Trophoblast cell (in vitro differentiated cells and primary cell): ENCODE results near the gene TENM3.

ENCODE experiments used
- DNase-seq, 2 donors: peaks; one replicate each; pipeline ENCODE4 v3.0.0-alpha.2; 2016
- H2AFZ ChIP-seq: 2 replicates; pipeline ENCODE4 v1.6.1; 2013; ENCODE audit warnings: low read length, moderate library complexity, mild to moderate bottlenecking; ENCODE audit not compliant: insufficient read depth, poor library complexity
- H2AK5ac ChIP-seq: 2 replicates; pipeline ENCODE4 v1.6.1; 2013; ENCODE audit warnings: mild to moderate bottlenecking, low read length
- H2BK120ac ChIP-seq: 2 replicates; pipeline ENCODE4 v1.6.1; 2013; ENCODE audit warnings: low read length, mild to moderate bottlenecking, moderate library complexity; ENCODE audit not compliant: insufficient read depth, poor library complexity
- H2BK12ac ChIP-seq: 2 replicates; pipeline ENCODE4 v1.6.1; 2013; ENCODE audit warnings: mild to moderate bottlenecking, low read length, moderate library complexity
- H2BK5ac ChIP-seq: 2 replicates; pipeline ENCODE4 v1.6.1; 2013; ENCODE audit warnings: low read length, low read depth, moderate library complexity, mild to moderate bottlenecking; ENCODE audit not compliant: poor library complexity
- H3K14ac ChIP-seq: 2 replicates; pipeline ENCODE4 v1.6.1; 2013; ENCODE audit warnings: mild to moderate bottlenecking, low read length
- H3K18ac ChIP-seq: 2 replicates; pipeline ENCODE4 v1.6.1; 2013; ENCODE audit warnings: mild to moderate bottlenecking, low read length
- H3K23ac ChIP-seq: 2 replicates; pipeline ENCODE4 v1.6.1; 2013; ENCODE audit warnings: low read length
- H3K27ac ChIP-seq: 2 replicates; pipeline ENCODE4 v1.5.1; 2013; ENCODE audit warnings: low read depth, mild to moderate bottlenecking, inconsistent platforms, low read length, moderate library complexity
- H3K27me3 ChIP-seq: 2 replicates; pipeline ENCODE4 v1.6.1; 2013; ENCODE audit warnings: inconsistent platforms, mild to moderate bottlenecking, low read length, moderate library complexity; ENCODE audit not compliant: insufficient read depth
- H3K36me3 ChIP-seq, 2 experiments: 1 replicate in 1 of 2; 2 replicates in 1 of 2; pipeline ENCODE4 v1.6.1; 2013; ENCODE audit warnings: low read length in 2 of 2, mild to moderate bottlenecking in 2 of 2, moderate library complexity in 1 of 2; ENCODE audit not compliant: insufficient read depth in 2 of 2, control insufficient read depth in 1 of 2
- H3K4ac ChIP-seq: 2 replicates; pipeline ENCODE4 v1.6.1; 2013; ENCODE audit warnings: low read depth, mild to moderate bottlenecking, low read length, moderate library complexity
- H3K4me1 ChIP-seq, 2 experiments: 1 replicate in 1 of 2; 2 replicates in 1 of 2; pipeline ENCODE4 v1.6.1; 2013; ENCODE audit warnings: low read length in 2 of 2, mild to moderate bottlenecking in 2 of 2, moderate library complexity in 1 of 2; ENCODE audit not compliant: insufficient read depth in 2 of 2, control insufficient read depth in 1 of 2
- H3K4me2 ChIP-seq: 2 replicates; pipeline ENCODE4 v1.6.1; 2013; ENCODE audit warnings: inconsistent platforms, mild to moderate bottlenecking, low read length, moderate library complexity
- H3K4me3 ChIP-seq: 2 replicates; pipeline ENCODE4 v1.5.1; 2013; ENCODE audit warnings: mild to moderate bottlenecking, low read depth, low read length, inconsistent platforms
- H3K79me1 ChIP-seq: one replicate; pipeline ENCODE4 v1.6.1; 2013; ENCODE audit warnings: low read length
- H3K79me2 ChIP-seq: 2 replicates; pipeline ENCODE4 v1.6.1; 2013; ENCODE audit warnings: low read length, mild to moderate bottlenecking; ENCODE audit not compliant: control insufficient read depth, insufficient read depth, poor library complexity
- H3K9ac ChIP-seq: 2 replicates; pipeline ENCODE4 v1.6.1; 2013; ENCODE audit warnings: mild to moderate bottlenecking, low read length
- H3K9me3 ChIP-seq: 2 replicates; pipeline ENCODE4 v1.6.1; 2013; ENCODE audit warnings: low read depth, mild to moderate bottlenecking, control low read depth, inconsistent platforms, low read length; ENCODE audit not compliant: insufficient read depth
- H4K12ac ChIP-seq: 2 replicates; pipeline ENCODE4 v1.6.1; 2013; ENCODE audit warnings: low read depth, mild to moderate bottlenecking, low read length, moderate library complexity
- H4K8ac ChIP-seq: 2 replicates; pipeline ENCODE4 v1.6.1; 2013; ENCODE audit warnings: low read depth, mild to moderate bottlenecking, low read length, moderate library complexity
- H4K91ac ChIP-seq: one replicate; pipeline ENCODE4 v1.6.1; 2013; ENCODE audit warnings: low read depth, mild to moderate bottlenecking, low read length, moderate library complexity
- WGBS: extraction: QIAGEN DNeasy Blood & Tissue Kit; methylation state at CpG from one replicate; pipeline ENCODE4 v1.1.7; 2013; ENCODE audit warnings: missing lambda C conversion rate; ENCODE audit not compliant: insufficient read length, insufficient coverage; ENCODE audit errors: extremely low coverage; 5-methylcytosine and 5-hydroxymethylcytosine counted together

The TENM3 gene

GRCh38 chr4:182291597-182292270 lies 48.5 kb downstream of the TENM3 start:
- Histone ChIP-seq H2BK120ac (no peak overlapping the region), H3K9ac (no peak overlapping the region), H4K91ac (no peak overlapping the region), H3K4me3 (no peak overlapping the region), H3K23ac (no peak overlapping the region), H4K8ac (no peak overlapping the region), H3K27ac (no peak overlapping the region), H2AK5ac (no peak overlapping the region), H3K4me1 (peaks cover 0 to 3% of the 10 kb centered on the region in 2 experiments), H2BK5ac (no peak overlapping the region), H3K27me3 (no peaks in the 10 kb centered on the region), H2BK12ac (no peak overlapping the region), H3K4ac (peak overlapping the region; percentile 56), H4K12ac (no peak overlapping the region), H3K79me2 (no peaks in the 10 kb centered on the region), H3K14ac (no peak overlapping the region), H3K9me3 (no peaks in the 10 kb centered on the region), H3K36me3 (peaks cover 8 to 9% of the 10 kb centered on the region in 2 experiments), H2AFZ (no peak overlapping the region), H3K18ac (no peak overlapping the region), H3K4me2 (no peak overlapping the region), H3K79me1 (no peaks in the 10 kb centered on the region)
- DNase-seq = no peak
- no CpG with 5 or more reads among the region's 11 CpGs for WGBS

GRCh38 chr4:182292612-182293011 lies 49.4 kb downstream of the TENM3 start:
- Histone ChIP-seq H2AFZ (no peak overlapping the region), H3K23ac (no peak overlapping the region), H3K4me2 (no peak overlapping the region), H3K27ac (no peak overlapping the region), H3K18ac (no peak overlapping the region), H4K8ac (no peak overlapping the region), H3K4me3 (no peak overlapping the region), H2BK12ac (no peak overlapping the region), H2BK120ac (no peak overlapping the region), H2AK5ac (no peak overlapping the region), H3K4ac (no peak overlapping the region), H3K27me3 (no peaks in the 10 kb centered on the region), H3K36me3 (peaks cover 5% of the 10 kb centered on the region in 2 experiments), H3K9me3 (no peaks in the 10 kb centered on the region), H2BK5ac (no peak overlapping the region), H3K79me2 (no peaks in the 10 kb centered on the region), H4K91ac (no peak overlapping the region), H4K12ac (no peak overlapping the region), H3K79me1 (no peaks in the 10 kb centered on the region), H3K14ac (no peak overlapping the region), H3K9ac (no peak overlapping the region), H3K4me1 (peaks cover 0 to 3% of the 10 kb centered on the region in 2 experiments)
- WGBS = no CpG with 5 or more reads among the region's 4 CpGs
- DNase-seq = no peak

- Histone ChIP-seq H3K14ac (no peak overlapping the region), H3K79me2 (no peaks in the 10 kb centered on the region), H3K4ac (no peak overlapping the region), H2AFZ (no peak overlapping the region), H4K8ac (no peak overlapping the region), H2AK5ac (no peak overlapping the region), H4K91ac (no peak overlapping the region), H3K23ac (no peak overlapping the region), H3K18ac (no peak overlapping the region), H3K9ac (no peak overlapping the region), H3K4me2 (no peak overlapping the region), H3K79me1 (no peaks in the 10 kb centered on the region), H3K27ac (no peak overlapping the region), H3K4me3 (no peak overlapping the region), H3K9me3 (no peaks in the 10 kb centered on the region), H3K27me3 (no peaks in the 10 kb centered on the region), H4K12ac (no peak overlapping the region), H2BK120ac (no peak overlapping the region), H3K36me3 (peaks cover 5% of the 10 kb centered on the region in 2 experiments), H2BK5ac (no peak overlapping the region), H2BK12ac (no peak overlapping the region), H3K4me1 (peaks cover 2 to 5% of the 10 kb centered on the region in 2 experiments)
- WGBS = no CpG with 5 or more reads among the region's 14 CpGs
- peak in 1 of 2 donors; percentile 7 for DNase-seq
Measured at GRCh38 chr4:182293691-182294255, 50.6 kb downstream of the TENM3 start.

GRCh38 chr4:182294451-182294850 lies 51.2 kb downstream of the TENM3 start:
- Histone ChIP-seq H2BK120ac (no peak overlapping the region), H3K79me2 (no peaks in the 10 kb centered on the region), H3K14ac (no peak overlapping the region), H2AFZ (no peak overlapping the region), H3K4me2 (no peak overlapping the region), H3K9me3 (no peaks in the 10 kb centered on the region), H3K4me3 (no peak overlapping the region), H4K91ac (no peak overlapping the region), H3K18ac (no peak overlapping the region), H3K23ac (no peak overlapping the region), H3K27me3 (no peaks in the 10 kb centered on the region), H3K27ac (no peak overlapping the region), H2BK5ac (no peak overlapping the region), H3K79me1 (no peaks in the 10 kb centered on the region), H3K4me1 (peaks cover 2 to 5% of the 10 kb centered on the region in 2 experiments), H2BK12ac (no peak overlapping the region), H3K4ac (no peak overlapping the region), H2AK5ac (no peak overlapping the region), H4K8ac (no peak overlapping the region), H3K9ac (no peak overlapping the region), H3K36me3 (peaks cover 5% of the 10 kb centered on the region in 2 experiments), H4K12ac (no peak overlapping the region)
- no CpG with 5 or more reads among the region's 4 CpGs for WGBS
- DNase-seq = no peak
